ENCODE data around the gene KATNAL2.

Gene KATNAL2, protein sequence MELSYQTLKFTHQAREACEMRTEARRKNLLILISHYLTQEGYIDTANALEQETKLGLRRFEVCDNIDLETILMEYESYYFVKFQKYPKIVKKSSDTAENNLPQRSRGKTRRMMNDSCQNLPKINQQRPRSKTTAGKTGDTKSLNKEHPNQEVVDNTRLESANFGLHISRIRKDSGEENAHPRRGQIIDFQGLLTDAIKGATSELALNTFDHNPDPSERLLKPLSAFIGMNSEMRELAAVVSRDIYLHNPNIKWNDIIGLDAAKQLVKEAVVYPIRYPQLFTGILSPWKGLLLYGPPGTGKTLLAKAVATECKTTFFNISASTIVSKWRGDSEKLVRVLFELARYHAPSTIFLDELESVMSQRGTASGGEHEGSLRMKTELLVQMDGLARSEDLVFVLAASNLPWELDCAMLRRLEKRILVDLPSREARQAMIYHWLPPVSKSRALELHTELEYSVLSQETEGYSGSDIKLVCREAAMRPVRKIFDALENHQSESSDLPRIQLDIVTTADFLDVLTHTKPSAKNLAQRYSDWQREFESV

DNA sequence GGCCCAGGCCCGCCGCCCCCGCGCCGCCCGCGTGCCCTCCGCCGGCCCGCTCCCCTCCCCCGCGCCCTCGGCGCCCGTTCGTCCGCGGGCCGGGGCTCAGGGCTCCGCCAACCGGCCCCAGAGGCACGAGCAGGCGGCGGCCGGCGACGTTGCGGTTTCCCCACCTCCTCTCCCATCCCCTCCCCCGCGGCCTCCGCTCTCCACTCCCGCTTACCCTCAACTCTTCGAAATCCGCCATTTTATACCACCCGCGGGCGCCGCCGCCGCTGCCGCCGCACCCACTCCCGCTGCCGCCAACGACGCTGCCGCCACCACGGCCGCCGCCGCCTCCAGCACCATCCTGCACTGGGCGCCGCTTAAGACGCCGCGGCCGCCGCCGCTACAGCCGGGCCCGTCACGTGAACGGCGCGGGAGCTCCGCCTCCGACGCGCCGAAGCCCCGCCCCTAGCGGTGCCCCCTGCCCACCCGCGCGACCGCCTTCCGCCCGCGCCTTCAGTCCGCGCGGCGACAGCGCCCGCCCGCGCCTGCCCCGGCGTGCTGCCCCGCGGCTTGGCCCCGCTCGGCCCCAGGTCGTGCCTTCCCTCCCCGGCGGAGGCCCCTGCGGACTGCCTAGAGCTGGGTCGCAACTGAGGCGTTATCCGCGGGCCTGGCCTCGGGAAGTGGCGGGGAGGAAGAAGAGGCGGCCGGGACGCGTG is at the start of gene KATNAL2, which contains the start of gene PIAS2:
TSS of gene KATNAL2 (plus strand) at position 495 of the 695 bp plus-strand sequence. CDS start 29,271 bp downstream, outside the sequence.
TSS of gene PIAS2 (minus strand) at position 400 of the 695 bp plus-strand sequence. CDS start at position 238, 162 bp downstream.
- DNase-seq = peak; percentile 22 to 89 (median 71)

DNA sequence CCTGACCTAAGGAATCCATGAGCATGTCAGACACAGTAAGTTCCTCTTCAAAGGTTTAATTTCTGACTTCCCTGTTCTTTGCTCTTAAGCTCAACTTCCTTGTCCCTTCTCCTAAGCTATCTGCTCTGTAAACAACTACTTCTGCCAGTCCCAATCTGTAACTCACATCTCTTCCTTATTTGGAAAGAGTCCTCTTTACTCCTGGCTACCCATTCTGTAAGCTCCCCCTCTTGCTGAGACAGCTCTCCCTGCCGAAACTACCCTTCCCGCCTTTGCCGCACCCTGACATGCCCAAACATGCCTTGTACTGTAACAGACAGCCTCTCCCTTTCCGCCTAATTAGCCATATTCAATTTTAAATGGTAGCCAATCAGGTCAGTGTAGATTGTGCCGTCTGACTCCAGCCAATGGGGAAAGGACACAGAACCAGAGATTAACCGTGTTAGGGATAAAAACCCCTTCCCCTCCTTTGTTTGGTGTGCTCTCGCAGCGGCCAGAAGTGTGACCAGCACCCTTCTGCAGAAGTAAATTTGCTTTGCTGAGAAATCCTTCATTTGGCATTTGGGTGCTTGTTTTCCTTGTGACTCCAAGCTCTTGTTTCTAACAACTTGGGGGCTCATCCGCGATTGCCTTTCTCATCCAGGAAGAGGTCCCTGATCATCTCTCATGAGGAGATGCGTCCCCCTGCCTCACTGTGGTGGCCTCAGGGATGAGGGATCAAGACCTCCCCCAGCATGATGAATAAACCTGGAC is 49.1 kb upstream of the KATNAL2 start:
- no peak for DNase-seq

DNA sequence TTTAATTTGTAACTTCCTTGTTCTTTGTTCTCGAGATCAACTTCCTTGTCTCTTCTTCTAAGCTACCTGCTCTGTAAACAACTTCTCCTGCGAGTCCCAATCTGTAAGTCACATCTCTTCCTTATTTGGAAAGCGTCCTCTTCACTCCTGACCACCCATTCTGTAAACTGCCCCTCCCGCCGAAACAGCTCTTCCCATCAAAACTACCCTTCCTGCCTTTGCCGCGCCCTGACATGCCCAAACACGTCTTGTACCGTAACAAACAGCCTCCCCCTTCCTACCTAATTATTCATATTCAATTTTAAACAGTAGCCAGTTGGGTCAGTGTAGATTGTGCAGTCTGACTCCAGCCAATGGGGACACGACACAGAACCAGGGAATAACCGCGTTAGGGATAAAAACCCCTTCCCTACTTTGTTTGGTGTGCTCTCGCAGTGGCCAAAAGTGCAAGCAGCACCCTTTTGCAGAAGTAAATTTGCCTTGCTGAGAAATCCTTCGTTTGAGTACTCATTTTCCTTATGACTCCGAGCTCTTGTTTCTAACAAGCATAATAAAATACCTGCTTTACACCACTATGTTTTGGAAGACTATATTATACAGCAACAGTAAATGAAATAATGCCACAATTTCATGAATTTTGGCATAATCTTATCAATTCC is 39.9 kb upstream of the KATNAL2 start:
- no peak for DNase-seq

DNA sequence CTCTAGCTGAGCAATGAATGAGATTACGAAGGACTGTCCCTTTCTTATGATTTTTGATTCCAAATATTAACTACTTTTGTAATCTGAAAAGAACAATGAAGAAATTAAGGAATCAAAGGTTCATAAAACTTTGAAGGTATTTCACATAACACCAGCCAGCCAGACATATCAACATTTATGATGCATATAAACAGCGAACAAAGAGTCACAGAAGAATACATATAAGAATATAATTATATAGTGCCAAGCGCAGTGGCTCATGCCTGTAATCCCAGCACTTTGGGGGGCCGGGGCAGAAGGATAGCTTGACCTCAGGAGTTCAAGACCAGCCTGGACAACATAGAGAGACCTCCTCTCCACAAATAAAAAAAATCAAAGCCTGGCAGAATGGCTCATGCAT is 34.2 kb upstream of the KATNAL2 start:
- DNase-seq = no peak

DNA sequence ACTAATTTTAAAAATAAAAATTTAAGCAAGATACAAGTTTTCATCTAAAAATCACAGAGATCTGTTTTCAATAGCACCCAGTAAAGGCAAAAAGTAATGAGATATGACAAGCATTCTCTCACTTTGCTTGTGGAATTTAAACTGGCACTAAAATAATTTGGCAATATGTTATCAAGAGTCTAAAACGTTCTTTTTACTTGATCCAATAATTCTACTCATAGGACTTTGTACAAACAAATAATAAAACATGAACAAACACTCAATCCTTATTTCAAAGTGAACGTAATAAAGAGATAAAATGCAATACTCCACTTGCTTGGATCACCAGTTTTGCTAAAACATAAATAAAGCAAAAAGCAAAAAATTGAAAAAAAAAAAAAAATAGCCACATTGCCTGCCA is 30.5 kb upstream of the KATNAL2 start:
- no peak for DNase-seq

DNA sequence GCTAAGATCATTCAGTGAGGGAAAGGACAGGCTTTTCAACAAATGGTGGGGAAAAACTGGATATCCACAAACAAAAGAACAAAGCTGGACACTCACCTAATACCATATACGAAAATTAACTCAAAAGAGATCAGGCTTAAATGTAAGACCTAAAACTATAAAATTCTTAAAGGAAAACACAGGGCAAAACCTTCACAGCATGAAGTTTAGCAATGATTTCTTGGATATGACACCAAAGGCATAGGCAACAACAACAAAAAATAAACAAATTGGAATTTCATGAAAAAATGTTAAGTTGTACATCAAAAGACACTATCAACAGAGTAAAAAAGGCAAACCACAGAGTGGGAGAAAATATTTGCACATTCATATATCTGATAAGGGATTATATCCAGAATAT is 28.4 kb upstream of the KATNAL2 start:
- DNase-seq = no peak

DNA sequence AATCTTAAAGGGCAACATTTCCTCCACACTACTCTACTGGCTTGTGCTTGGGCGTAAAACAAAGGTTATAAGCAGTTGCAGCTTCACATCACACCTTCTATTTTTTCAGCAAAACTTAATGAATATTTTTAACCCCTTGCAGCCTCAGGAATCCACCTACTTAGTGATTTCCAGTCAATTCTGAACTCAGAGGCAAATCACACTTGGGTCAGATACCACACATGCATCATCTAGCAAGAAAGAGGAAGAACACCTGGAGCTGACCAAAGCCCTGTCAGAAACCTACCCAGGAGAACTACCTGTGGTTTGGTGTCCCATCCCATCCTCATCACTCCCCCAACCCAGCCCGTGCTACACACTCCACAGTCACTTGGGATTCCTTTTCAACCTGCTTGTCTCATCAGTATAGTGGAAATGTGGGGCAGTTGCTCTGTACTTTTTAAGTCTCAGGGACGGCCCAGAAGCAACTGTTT is 25.6 kb upstream of the KATNAL2 start:
- no peak for DNase-seq

DNA sequence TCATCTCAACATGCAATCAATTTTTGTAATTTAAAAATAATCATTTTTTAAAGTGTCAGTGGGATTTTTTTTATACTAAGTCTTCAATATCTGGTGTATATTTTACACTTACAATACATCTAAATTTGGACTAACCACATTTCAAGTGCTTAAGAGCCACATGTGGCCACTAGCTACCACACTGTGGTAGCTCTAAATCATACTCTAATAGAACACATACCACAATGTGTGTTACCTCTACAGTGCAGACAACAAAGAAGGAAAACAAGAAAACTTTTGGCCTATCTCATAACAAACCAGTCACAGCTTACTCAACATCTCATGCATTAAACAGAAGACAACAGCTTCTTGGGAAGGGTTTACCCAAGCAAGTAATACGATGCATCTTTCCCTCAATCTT is 24.6 kb upstream of the KATNAL2 start:
- no peak for DNase-seq

DNA sequence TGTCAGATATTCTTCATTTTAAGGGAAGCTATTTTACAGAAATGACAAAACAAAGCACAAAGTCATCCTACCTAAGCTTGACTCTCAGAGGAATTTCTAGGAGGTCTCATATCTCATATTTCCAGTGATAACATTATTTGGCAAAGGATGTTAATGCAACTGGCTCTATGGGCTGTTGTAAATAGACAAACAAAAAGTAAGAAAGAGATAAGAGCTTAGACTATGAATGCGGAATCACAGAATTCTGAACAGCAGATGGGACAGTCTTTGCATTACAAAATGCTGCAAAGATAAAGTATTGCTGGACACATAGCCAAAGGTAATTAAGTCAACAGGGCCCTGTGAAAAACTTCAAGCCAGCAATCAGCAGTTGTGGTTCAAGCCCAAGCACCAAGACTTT is 24.0 kb upstream of the KATNAL2 start:
- DNase-seq = no peak

DNA sequence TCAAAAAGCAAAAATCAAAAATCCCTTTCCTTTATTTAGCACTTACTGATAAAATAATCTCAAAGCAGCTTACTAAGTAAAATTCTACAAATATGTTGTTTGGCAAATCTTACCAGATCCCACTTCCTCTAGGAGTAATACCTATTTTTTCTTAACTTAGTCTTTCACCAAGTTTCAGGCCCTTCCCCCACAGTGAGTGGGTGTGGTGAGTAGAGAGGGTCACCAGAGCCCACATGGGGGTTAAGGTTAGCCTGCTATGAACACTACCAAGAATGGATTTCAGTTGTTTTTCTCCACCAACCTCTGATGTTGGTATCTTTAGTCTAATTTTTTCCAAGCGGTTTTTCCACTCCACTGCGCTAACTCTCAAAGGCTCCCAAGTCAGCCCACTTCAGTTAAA is 23.3 kb upstream of the KATNAL2 start:
- DNase-seq = no peak

DNA sequence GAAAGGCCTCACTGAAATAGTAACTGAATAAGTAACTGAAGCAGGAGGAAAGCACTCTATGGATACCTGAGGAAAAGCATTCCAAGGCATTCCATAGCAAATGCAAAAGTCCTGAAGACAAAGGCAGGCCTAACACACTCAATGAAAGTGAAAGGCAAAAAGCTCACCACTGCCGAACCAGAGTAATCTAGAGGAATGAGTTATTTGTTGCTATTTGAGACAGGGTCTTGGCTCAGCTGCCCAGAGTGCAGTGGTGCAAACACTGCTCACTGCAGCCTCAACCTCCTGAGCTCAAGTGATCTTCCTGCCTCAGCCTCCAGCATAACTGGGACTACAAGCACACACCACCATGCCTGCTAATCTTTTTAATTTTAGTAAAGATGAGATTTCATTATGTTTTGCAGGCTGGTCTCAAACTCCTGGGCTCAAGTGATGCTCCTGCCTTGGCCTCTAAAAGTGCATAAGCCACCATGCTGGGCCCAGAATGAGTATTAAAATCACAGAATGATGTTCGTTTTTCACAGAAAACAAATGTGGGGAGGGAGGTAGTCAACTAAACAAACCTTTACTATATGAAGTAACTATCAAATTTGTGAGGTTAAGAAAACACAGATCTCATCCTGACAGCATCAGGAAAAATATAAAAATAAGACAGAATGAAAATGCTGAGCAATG is 18.0 kb upstream of the KATNAL2 start:
- no peak for DNase-seq

DNA sequence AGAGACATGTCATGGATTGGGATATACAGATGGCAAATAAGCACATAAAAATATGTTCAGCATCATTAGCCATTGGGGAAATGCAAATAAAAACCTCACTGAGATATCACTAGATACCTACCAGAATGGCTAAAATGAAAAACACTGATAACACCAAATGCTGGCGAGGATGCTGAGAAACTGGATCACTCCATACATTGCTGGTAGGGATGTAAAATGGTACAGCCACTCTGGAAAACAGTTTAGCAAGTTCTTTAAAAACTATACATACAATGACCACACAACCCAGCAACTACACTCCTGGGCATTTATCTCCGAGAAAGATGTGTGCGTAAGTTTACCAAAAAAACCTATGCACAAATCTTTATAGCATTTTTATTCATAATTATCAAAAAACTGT is 14.0 kb upstream of the KATNAL2 start:
- DNase-seq = no peak

DNA sequence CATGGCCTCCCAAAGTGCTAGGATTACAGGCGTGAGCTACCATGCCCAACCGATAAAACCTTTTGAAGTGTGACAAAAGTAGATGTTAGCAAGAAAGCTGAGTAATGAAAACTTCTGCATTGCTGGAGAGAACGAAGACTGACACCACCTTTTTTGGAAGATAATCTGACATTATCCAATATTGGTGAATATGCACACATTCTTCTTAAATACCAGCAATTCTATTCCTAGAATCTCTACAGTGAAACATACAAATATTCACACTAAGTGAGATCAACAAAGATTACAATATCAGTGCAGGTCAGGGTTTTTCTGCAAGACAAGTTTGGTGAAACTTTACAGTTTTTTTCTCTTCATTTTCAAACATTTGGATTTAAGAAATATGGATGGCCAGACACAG is 7.9 kb upstream of the KATNAL2 start:
- DNase-seq = no peak

DNA sequence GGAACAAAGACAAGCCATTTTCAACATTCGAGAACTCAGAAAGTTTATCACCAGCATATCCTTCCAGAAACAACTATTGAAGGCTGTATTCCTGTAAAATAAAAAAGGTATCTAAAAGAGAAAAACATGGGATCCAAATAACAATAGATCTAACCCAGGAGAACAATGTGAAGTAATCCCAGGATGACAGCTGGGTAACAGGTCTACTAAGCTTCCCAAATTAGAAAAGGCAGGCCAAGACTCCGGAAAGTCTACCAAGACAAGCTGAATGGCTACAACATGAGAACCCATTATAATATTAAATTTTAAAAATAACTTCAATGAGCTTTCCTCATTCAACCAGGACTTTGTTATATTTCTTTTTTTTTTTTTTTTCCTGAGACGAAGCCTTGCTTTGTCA is 6.5 kb upstream of the KATNAL2 start:
- DNase-seq = no peak

DNA sequence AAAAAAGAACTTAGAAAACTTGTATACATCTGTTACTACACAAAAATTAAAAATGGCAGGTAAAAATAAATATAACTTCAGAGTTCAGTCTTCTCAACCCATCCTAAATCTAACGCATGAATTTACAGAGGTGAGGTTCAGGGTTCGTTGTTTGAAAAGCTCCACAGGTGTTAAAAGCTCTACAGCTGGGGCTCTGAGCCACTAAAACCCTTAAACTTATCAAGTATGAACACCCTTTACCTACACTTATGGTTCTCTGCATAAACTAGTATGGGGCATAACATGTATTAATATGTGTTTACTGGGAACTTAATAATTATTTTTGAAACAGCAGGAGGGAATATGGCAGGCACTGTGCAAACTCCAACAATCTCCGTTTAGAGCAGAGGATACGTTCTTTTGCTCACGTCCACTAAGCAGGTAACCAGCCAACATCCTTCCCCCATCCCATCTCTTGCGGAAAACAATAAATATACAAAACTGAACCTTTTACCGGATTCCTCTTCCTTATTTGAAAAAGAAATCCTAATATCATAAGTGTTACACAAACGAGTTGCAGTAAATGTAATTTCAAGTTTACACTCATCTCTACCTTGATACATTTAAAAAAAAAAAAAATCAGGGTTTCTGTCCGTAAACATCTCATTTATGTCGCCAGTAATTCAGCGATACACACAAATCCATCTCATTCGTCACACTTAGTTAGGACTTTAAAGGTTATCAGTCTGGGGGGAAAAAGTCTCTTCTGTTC is 1.4 kb upstream of the KATNAL2 start:
- DNase-seq = no peak

DNA sequence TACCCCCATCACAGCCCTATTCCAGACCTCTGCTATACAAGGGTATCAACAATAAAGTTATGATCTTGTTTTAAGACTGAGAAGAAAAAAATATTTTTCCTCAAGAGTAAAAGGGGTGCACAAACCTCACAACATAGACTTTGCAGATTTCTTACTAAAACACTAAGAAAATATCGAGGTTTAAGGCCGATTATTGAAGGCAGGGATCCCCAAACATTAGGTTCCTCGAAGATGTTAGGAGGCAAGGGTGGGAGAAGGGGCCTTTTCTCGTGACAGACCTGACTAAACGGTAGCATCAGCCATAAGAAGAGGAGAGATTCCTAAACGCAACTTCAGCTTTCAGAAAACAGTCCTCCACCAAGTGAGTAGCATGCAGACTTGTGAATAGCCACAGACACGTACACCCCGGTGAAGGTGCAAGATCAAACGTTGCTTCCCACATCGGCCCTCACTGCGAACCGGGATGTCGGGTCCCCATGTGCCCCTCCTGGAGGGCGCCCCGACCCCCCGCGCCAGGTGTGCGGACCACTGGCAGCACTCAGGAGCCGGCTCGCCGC is 773 bp upstream of the KATNAL2 start:
- peak in 25 of 51 donors; percentile 5 to 75 (median 42) for DNase-seq

DNA sequence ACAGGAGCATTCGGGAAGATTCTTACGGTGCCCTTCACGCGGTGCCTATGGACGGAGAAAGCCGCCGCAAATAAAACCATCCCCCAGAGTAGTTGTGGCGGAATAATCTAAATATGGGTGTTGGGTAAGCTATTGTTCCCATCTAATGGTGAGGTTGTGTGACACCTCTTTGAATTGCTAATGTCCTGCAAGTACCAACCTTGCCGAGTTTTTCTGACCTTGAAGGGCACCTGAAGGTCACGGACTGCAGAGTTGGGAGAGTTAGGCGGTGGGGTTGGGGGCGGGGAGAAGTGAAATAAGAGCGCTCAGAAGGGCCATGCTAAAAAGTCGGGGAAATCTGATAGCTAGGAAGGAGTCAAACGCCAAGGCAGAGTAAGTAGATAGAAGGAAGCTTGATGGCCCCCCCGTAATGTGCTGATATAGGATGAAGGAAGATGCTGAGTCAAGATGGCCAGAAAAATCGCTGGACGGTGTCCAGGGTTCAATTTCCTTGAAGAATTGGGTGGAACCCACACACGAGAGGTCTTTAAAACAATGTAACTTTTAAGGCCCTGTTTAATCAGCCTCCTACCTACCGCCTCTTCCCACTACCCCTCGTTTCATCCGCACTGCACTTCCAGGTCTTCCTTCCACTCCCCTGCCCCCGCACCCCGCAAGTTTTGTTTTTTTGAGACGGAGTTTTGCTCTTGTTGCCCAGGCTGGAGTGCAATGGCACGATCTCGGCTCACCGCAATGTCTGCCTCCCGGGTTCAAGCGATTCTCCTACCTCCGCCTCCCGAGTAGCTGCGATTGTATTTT is 600 bp downstream of the KATNAL2 start:
- DNase-seq = peak in 23 of 51 donors; percentile 11 to 76 (median 29)

DNA sequence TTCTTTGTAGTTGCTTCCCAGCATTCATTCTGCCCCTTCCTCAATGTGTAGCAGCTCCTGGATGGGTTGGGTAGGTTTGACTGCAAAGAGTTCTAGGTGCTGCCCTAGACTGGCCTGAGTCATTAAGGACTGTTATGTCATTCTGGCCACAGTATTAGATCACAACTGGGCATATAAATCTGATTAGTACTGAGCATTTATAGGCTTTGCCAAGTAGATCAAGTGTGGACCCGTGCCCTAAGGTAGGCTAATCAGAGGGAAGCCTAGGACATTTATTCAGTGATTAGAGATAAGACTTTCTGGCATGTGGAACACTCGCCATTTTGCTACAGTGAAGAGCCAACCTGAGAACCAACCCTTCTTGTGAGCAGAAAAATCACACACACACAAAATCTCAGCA is 2.7 kb downstream of the KATNAL2 start:
- no peak for DNase-seq

DNA sequence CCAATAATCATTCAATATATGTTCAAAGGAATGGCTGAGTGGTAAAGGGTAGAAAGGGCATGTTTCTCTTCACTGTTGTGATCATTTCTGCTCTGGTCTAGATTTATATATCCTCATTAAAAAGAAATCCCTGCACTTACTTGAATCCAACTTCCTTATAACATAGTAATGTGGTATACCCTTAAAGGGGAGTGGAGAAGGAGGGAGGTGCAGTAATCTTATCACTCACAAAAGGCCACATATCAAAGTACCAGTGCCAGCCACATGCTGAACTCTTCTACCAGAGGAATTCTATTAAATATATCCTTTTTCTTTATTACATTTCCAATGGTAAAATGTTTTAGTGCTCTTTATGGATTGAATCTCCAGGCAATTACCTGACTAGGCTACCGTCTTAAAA is 3.3 kb downstream of the KATNAL2 start:
- DNase-seq = no peak

All from hypothalamus (tissue), 51 donors.